ENCODE data around the gene STUB1.

- no peak for TF ChIP-seq CEBPB (IDR thresholded peaks at IDR 0.05)
- TF ChIP-seq TEAD4 (IDR thresholded peaks at IDR 0.05): no peak
- no peak for TF ChIP-seq EP300 (IDR thresholded peaks at IDR 0.05; ENCODE audit: borderline replicate concordance)
- TF ChIP-seq TAF1 (IDR thresholded peaks at IDR 0.05; ENCODE audit: low read depth): no peak
- TF ChIP-seq REST (IDR thresholded peaks at IDR 0.05; ENCODE audit: low read depth): no peak
- no peak for TF ChIP-seq MAX (IDR thresholded peaks at IDR 0.05)
- TF ChIP-seq CREB1 (IDR thresholded peaks at IDR 0.05; ENCODE audit: low read depth): no peak
Observed at GRCh38 chr16:635573-636205, 44.5 kb upstream of the STUB1 start.

All from Ishikawa (cell line).